Astrocyte (in vitro differentiated cells and primary cell): Measurements from ENCODE around the gene HLCS. TPM values are rescaled to one million over a fixed set of nuclear protein-coding genes. Genes with fewer than 3 reads are reported as not detected.

ENCODE experiments used
- DNase-seq: peaks from one replicate; pipeline ENCODE4 v3.0.0-alpha.2; 2010; ENCODE audit warnings: low read depth
- FAIRE-seq: peaks from 2 replicates; lab custom pipeline; 2011; peaks lifted over from hg19 to GRCh38; lab: Jason Lieb, UNC
- H2AFZ ChIP-seq: 2 replicates; pipeline ENCODE4 v1.6.0; 2012; ENCODE audit warnings: low read depth, low read length, inconsistent platforms
- H3K27ac ChIP-seq: 2 replicates; pipeline ENCODE4 v1.5.1; 2011; ENCODE audit warnings: low read depth, low read length, inconsistent platforms
- H3K27me3 ChIP-seq: 2 replicates; pipeline ENCODE4 v1.6.0; 2011; ENCODE audit warnings: low read length, inconsistent platforms; ENCODE audit not compliant: insufficient read depth
- H3K36me3 ChIP-seq: 2 replicates; pipeline ENCODE4 v1.5.1; 2011; ENCODE audit warnings: low read length, inconsistent platforms; ENCODE audit not compliant: insufficient read depth
- H3K4me1 ChIP-seq: 2 replicates; pipeline ENCODE4 v1.5.1; 2011; ENCODE audit warnings: low read length, inconsistent platforms; ENCODE audit not compliant: insufficient read depth
- H3K4me2 ChIP-seq: 2 replicates; pipeline ENCODE4 v1.6.0; 2012; ENCODE audit warnings: low read length, inconsistent platforms
- H3K4me3 ChIP-seq: 2 replicates; pipeline ENCODE4 v1.5.1; 2011; ENCODE audit warnings: low read depth, mild to moderate bottlenecking, low read length, inconsistent platforms; ENCODE audit not compliant: insufficient read depth
- H3K79me2 ChIP-seq: 2 replicates; pipeline ENCODE4 v1.6.0; 2012; ENCODE audit warnings: mild to moderate bottlenecking, low read length, inconsistent platforms; ENCODE audit not compliant: insufficient read depth
- H3K9ac ChIP-seq: 2 replicates; pipeline ENCODE4 v1.6.0; 2012; ENCODE audit warnings: mild to moderate bottlenecking, low read length, inconsistent platforms
- H3K9me3 ChIP-seq: 2 replicates; pipeline ENCODE4 v1.5.1; 2012; ENCODE audit warnings: low read depth, mild to moderate bottlenecking, low read length, inconsistent platforms; ENCODE audit not compliant: insufficient read depth
- H4K20me1 ChIP-seq: 2 replicates; pipeline ENCODE4 v1.6.0; 2012; ENCODE audit warnings: low read length, inconsistent platforms; ENCODE audit not compliant: insufficient read depth
- H3K27ac Mint-ChIP-seq: one replicate; pipeline ENCODE4 v1.8.0; 2021; ENCODE audit warnings: mild to moderate bottlenecking, mixed read lengths; ENCODE audit not compliant: unreplicated experiment
- H3K27me3 Mint-ChIP-seq: one replicate; pipeline ENCODE4 v1.8.0; 2021; ENCODE audit warnings: low read depth, mixed read lengths; ENCODE audit not compliant: unreplicated experiment
- H3K36me3 Mint-ChIP-seq: one replicate; pipeline ENCODE4 v1.8.0; 2021; ENCODE audit warnings: low read depth, mixed read lengths; ENCODE audit not compliant: unreplicated experiment
- H3K4me1 Mint-ChIP-seq: one replicate; pipeline ENCODE4 v1.8.0; 2021; ENCODE audit warnings: low read depth, mixed read lengths; ENCODE audit not compliant: unreplicated experiment
- H3K4me3 Mint-ChIP-seq: one replicate; pipeline ENCODE4 v1.8.0; 2021; ENCODE audit warnings: mild to moderate bottlenecking, moderate library complexity, mixed read lengths; ENCODE audit not compliant: unreplicated experiment
- H3K9me3 Mint-ChIP-seq: one replicate; pipeline ENCODE4 v1.8.0; 2021; ENCODE audit warnings: mild to moderate bottlenecking, mixed read lengths; ENCODE audit not compliant: unreplicated experiment
- CTCF ChIP-seq: IDR thresholded peaks from 2 replicates; pipeline ENCODE4 v1.5.1; 2011; ENCODE audit warnings: low read depth, mild to moderate bottlenecking, inconsistent platforms, low read length, moderate library complexity; ENCODE audit not compliant: insufficient read depth
- EZH2 ChIP-seq: IDR thresholded peaks from 2 replicates; pipeline ENCODE4 v1.6.1; 2012; ENCODE audit warnings: mild to moderate bottlenecking, low read length, inconsistent platforms; ENCODE audit not compliant: insufficient read depth
- total RNA-seq: library from RNA; stranded (reverse); gene quantifications from 2 replicates; pipeline ENCODE4 v1.2.1, GENCODE V29; 2021

Gene HLCS
- total RNA-seq, 1 donor from 2014 or later = 20.9 TPM

GRCh38 chr21:36722370-36723368, 243.8 kb downstream of the HLCS start:
- H3K4me3 ChIP-seq = no peak overlapping the region
- H3K36me3 ChIP-seq = no peaks in the 10 kb centered on the region
- H3K79me2 ChIP-seq = no peaks in the 10 kb centered on the region
- H3K27me3 ChIP-seq = peaks cover 7% of the 10 kb centered on the region
- peaks cover 20% of the 10 kb centered on the region for H3K27me3 Mint-ChIP-seq
- DNase-seq (no peak), FAIRE-seq (no peak)
- no peak overlapping the region for H3K27ac ChIP-seq
- H3K36me3 Mint-ChIP-seq = peaks cover 14% of the 10 kb centered on the region
- no peak overlapping the region for H3K27ac Mint-ChIP-seq
- no peak overlapping the region for H3K9ac ChIP-seq
- H3K4me1 Mint-ChIP-seq = no peaks in the 10 kb centered on the region
- H3K4me1 ChIP-seq = no peaks in the 10 kb centered on the region
- H3K4me2 ChIP-seq = no peak overlapping the region
- TF ChIP-seq CTCF = no peak
- no peak for TF ChIP-seq EZH2
- H3K9me3 ChIP-seq = no peaks in the 10 kb centered on the region
- H4K20me1 ChIP-seq = no peaks in the 10 kb centered on the region
- H2AFZ ChIP-seq = no peak overlapping the region
- peaks cover 1% of the 10 kb centered on the region for H3K9me3 Mint-ChIP-seq
- no peak overlapping the region for H3K4me3 Mint-ChIP-seq

- H3K36me3 Mint-ChIP-seq = peaks cover 9% of the 10 kb centered on the region
- no peaks in the 10 kb centered on the region for H3K9me3 ChIP-seq
- no peak overlapping the region for H3K4me3 Mint-ChIP-seq
- FAIRE-seq (no peak), DNase-seq (no peak)
- H2AFZ ChIP-seq = no peak overlapping the region
- no peaks in the 10 kb centered on the region for H3K4me1 Mint-ChIP-seq
- no peak overlapping the region for H3K4me2 ChIP-seq
- no peaks in the 10 kb centered on the region for H3K4me1 ChIP-seq
- TF ChIP-seq CTCF = no peak
- H3K9me3 Mint-ChIP-seq = peaks cover 1% of the 10 kb centered on the region
- no peaks in the 10 kb centered on the region for H4K20me1 ChIP-seq
- H3K79me2 ChIP-seq = no peaks in the 10 kb centered on the region
- peaks cover 16% of the 10 kb centered on the region for H3K27me3 Mint-ChIP-seq
- H3K27ac Mint-ChIP-seq = no peak overlapping the region
- H3K4me3 ChIP-seq = no peak overlapping the region
- H3K36me3 ChIP-seq = no peaks in the 10 kb centered on the region
- no peak overlapping the region for H3K27ac ChIP-seq
- H3K9ac ChIP-seq = no peak overlapping the region
- peaks cover 5% of the 10 kb centered on the region for H3K27me3 ChIP-seq
Observed at GRCh38 chr21:36721817-36722216, 244.7 kb downstream of the HLCS start.

- Histone ChIP-seq H3K27ac (no peak overlapping the region), H2AFZ (no peak overlapping the region), H3K79me2 (no peaks in the 10 kb centered on the region), H3K27me3 (peaks cover 20% of the 10 kb centered on the region), H3K4me3 (no peak overlapping the region), H4K20me1 (no peaks in the 10 kb centered on the region), H3K9ac (no peak overlapping the region), H3K4me2 (no peak overlapping the region), H3K9me3 (no peaks in the 10 kb centered on the region), H3K4me1 (no peaks in the 10 kb centered on the region), H3K36me3 (no peaks in the 10 kb centered on the region)
- DNase-seq (no peak), FAIRE-seq (no peak)
- Mint-ChIP-seq H3K27me3 (peaks cover 28% of the 10 kb centered on the region), H3K4me3 (no peak overlapping the region), H3K9me3 (peaks cover 1% of the 10 kb centered on the region), H3K36me3 (peaks cover 9% of the 10 kb centered on the region), H3K27ac (no peak overlapping the region), H3K4me1 (no peaks in the 10 kb centered on the region)
- TF ChIP-seq CTCF (no peak), EZH2 (no peak)
Observed at GRCh38 chr21:36719614-36720013, 246.9 kb downstream of the HLCS start.
